CD14-positive monocyte (primary cell): ENCODE results near the gene C8G. TPM values are rescaled to one million over a fixed set of nuclear protein-coding genes. Genes with fewer than 3 reads are reported as not detected.
A peak's percentile ranks its signal among the peaks of the same experiment; 100 is the strongest.

Experiments used
- DNase-seq, 3 donors: peaks; one replicate each; pipeline ENCODE4 v3.0.0-alpha.2; 2011 to 2022
- H2AFZ ChIP-seq: 2 replicates; pipeline ENCODE4 v1.6.0; 2012; ENCODE audit warnings: mild to moderate bottlenecking, low read depth, low read length, inconsistent platforms; ENCODE audit not compliant: insufficient read depth, poor library complexity, severe bottlenecking
- H3K27ac ChIP-seq, 2 donors: 1 replicate in 1 of 2; 2 replicates in 1 of 2; pipeline ENCODE4 v1.5.1; 2012 to 2013; ENCODE audit warnings: low read length in 2 of 2, control low read depth in 1 of 2, inconsistent platforms in 1 of 2, low read depth in 1 of 2, mild to moderate bottlenecking in 1 of 2
- H3K27me3 ChIP-seq, 2 donors: one replicate each; pipeline versions ENCODE4 v1.6.0 to v1.6.1; 2011 to 2013; ENCODE audit warnings: low read length in 2 of 2; ENCODE audit not compliant: control insufficient read depth in 2 of 2, insufficient read depth in 2 of 2
- H3K36me3 ChIP-seq, 2 donors: replicated peaks in 1 of 2; 1 replicate in 1 of 2; 2 replicates in 1 of 2; pipeline versions ENCODE4 v1.5.1 to v1.6.1; 2012 to 2013; ENCODE audit warnings: low read length in 2 of 2, control low read depth in 1 of 2, inconsistent platforms in 1 of 2, mild to moderate bottlenecking in 1 of 2; ENCODE audit not compliant: insufficient read depth in 2 of 2, control insufficient read depth in 1 of 2
- H3K4me1 ChIP-seq, 2 donors: 1 replicate in 1 of 2; 2 replicates in 1 of 2; pipeline versions ENCODE4 v1.5.1 to v1.6.1; 2012 to 2013; ENCODE audit warnings: low read length in 2 of 2, control low read depth in 1 of 2, inconsistent platforms in 1 of 2, mild to moderate bottlenecking in 1 of 2, moderate library complexity in 1 of 2; ENCODE audit not compliant: insufficient read depth in 2 of 2, control insufficient read depth in 1 of 2
- H3K4me2 ChIP-seq: replicated peaks from 2 replicates; pipeline ENCODE3; 2012; ENCODE audit warnings: low read length, moderate library complexity, mild to moderate bottlenecking; ENCODE audit not compliant: poor library complexity, severe bottlenecking; ENCODE audit errors: extremely low read depth
- H3K4me3 ChIP-seq, 3 experiments: fragments of 200-600 bp in 1 of 3; sonication (generic) in 1 of 3; replicated peaks in 1 of 3; 1 replicate in 2 of 3; 2 replicates in 1 of 3; pipeline ENCODE4 v1.5.1; 2011 to 2013; ENCODE audit warnings: low read length in 3 of 3, mild to moderate bottlenecking in 3 of 3, control low read depth in 2 of 3, low read depth in 2 of 3, inconsistent platforms in 1 of 3, moderate library complexity in 1 of 3
- H3K79me2 ChIP-seq: 2 replicates; pipeline ENCODE4 v1.6.0; 2012; ENCODE audit warnings: mild to moderate bottlenecking, control low read depth, inconsistent platforms, low read length, moderate library complexity; ENCODE audit not compliant: insufficient read depth
- H3K9ac ChIP-seq: 2 replicates; pipeline ENCODE4 v1.6.0; 2017; ENCODE audit warnings: low read length, mild to moderate bottlenecking; ENCODE audit not compliant: insufficient read depth, poor library complexity, severe bottlenecking
- H3K9me3 ChIP-seq, 2 donors: replicated peaks in 1 of 2; 1 replicate in 1 of 2; 2 replicates in 1 of 2; pipeline versions ENCODE4 v1.5.1 to v1.6.1; 2012 to 2013; ENCODE audit warnings: low read length in 2 of 2, control low read depth in 1 of 2; ENCODE audit not compliant: control insufficient read depth in 1 of 2, insufficient read depth in 1 of 2
- H4K20me1 ChIP-seq: 2 replicates; pipeline ENCODE4 v1.6.0; 2012; ENCODE audit warnings: mild to moderate bottlenecking, low read length, control low read depth, moderate library complexity; ENCODE audit not compliant: insufficient read depth
- H3K27ac Mint-ChIP-seq, 7 donors: one replicate each; pipeline ENCODE4 v1.8.0; 2020; ENCODE audit warnings: mild to moderate bottlenecking in 7 of 7, mixed read lengths in 7 of 7, moderate library complexity in 6 of 7, inconsistent platforms in 2 of 7
- H3K27me3 Mint-ChIP-seq, 3 donors: one replicate each; pipeline ENCODE4 v1.8.0; 2021 to 2022; ENCODE audit warnings: low read depth in 3 of 3, mild to moderate bottlenecking in 3 of 3, mixed read lengths in 3 of 3, moderate library complexity in 3 of 3, inconsistent platforms in 1 of 3
- H3K36me3 Mint-ChIP-seq, 2 donors: one replicate each; pipeline ENCODE4 v1.8.0; 2020; ENCODE audit warnings: mixed read lengths in 2 of 2, inconsistent platforms in 1 of 2, mild to moderate bottlenecking in 1 of 2
- H3K4me1 Mint-ChIP-seq: one replicate; pipeline ENCODE4 v1.8.0; 2020; ENCODE audit warnings: mild to moderate bottlenecking, mixed read lengths
- H3K4me3 Mint-ChIP-seq, 2 donors: one replicate each; pipeline ENCODE4 v1.8.0; 2020; ENCODE audit warnings: mild to moderate bottlenecking in 2 of 2, mixed read lengths in 2 of 2, moderate library complexity in 1 of 2
- H3K9me3 Mint-ChIP-seq, 7 donors: one replicate each; pipeline ENCODE4 v1.8.0; 2020 to 2022; ENCODE audit warnings: mixed read lengths in 7 of 7, mild to moderate bottlenecking in 6 of 7, moderate library complexity in 6 of 7, inconsistent platforms in 2 of 7
- CTCF ChIP-seq: fragments of 200-600 bp; IDR thresholded peaks from one replicate; pipeline ENCODE4 v1.8.0; 2022; ENCODE audit warnings: antibody characterized with exemption, mild to moderate bottlenecking
- WGBS: methylation state at CpG from one replicate; pipeline ENCODE4 v1.1.5; 2013; ENCODE audit warnings: missing lambda C conversion rate; ENCODE audit not compliant: insufficient coverage; 5-methylcytosine and 5-hydroxymethylcytosine counted together
- intact Hi-C, 2 donors: fragments of 100-400 bp; cut with micrococcal nuclease; formaldehyde crosslinking; loops; one replicate each; pipeline versions ENCODE4 v1.15.0 to v1.15.1; 2023
- polyA plus RNA-seq, 3 donors: library from polyadenylated mRNA; depleted of rRNA in 1 of 3; unstranded in 2 of 3; stranded (reverse) in 1 of 3; fragments of 300-500 nt in 2 of 3; fragments of >200 nt in 1 of 3; fragmentation: Illumina TruSeq in 2 of 3; gene quantifications; 1 replicate in 2 of 3; 2 replicates in 1 of 3; pipeline ENCODE4 v1.2.3, GENCODE V29; 2012 to 2021

The C8G gene
- polyA plus RNA-seq, 3 donors: 0.55 to 0.72 TPM; not detected in 1

DNA sequence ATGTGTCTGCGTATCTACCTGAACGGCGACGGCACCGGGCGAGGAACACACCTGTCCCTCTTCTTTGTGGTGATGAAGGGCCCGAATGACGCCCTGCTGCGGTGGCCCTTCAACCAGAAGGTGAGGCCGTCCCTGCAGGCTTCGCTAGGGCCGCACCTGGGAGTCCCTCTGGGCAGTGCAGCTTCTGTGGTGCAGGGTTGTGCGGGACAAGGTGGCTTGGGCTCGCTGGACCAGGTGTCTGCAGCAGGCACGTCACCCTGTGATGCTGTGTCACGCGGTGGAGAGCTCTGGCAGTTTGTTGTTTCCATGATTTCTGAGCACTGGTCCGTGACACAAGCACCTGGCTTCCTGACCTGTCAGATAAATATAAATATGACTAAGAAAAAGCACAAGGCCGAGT, 21.2 kb upstream of the C8G start:
- TF ChIP-seq CTCF: no peak
- intact Hi-C loops: no loop called here
- H3K36me3 ChIP-seq: peaks cover 38 to 81% of the 10 kb centered on the region in 2 donors

DNA sequence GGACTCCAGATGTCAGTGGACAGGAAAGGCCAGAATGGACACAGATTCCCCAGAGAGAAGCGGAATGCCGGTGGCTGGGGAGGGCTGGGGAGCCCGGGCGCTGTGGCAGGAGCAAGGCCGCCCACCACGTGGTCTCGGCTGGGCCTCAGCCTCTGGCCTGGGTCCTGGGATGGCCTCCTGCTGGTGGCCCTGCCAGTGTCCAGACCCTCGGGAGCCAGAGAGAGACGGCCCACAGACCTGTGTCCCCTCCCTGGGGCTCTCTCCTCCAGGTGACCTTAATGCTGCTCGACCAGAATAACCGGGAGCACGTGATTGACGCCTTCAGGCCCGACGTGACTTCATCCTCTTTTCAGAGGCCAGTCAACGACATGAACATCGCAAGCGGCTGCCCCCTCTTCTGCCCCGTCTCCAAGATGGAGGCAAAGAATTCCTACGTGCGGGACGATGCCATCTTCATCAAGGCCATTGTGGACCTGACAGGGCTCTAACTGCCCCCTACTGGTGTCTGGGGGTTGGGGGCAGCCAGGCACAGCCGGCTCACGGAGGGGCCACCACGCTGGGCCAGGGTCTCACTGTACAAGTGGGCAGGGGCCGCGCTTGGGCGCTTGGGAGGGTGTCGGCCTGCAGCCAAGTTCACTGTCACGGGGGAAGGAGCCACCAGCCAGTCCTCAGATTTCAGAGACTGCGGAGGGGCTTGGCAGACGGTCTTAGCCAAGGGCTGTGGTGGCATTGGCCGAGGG, 19.5 kb upstream of the C8G start:
- intact Hi-C loops: no loop called here

More for the DNA sequence above, 21.2 kb upstream of the C8G start:
- H3K9me3 ChIP-seq: no peaks in the 10 kb centered on the region
- peaks cover 43 to 76% of the 10 kb centered on the region in 2 donors for H3K36me3 Mint-ChIP-seq
- no peaks in the 10 kb centered on the region for H3K27me3 ChIP-seq
- H3K4me3 Mint-ChIP-seq: no peak overlapping the region
- no peak overlapping the region for H3K27ac ChIP-seq
- no peak overlapping the region for H3K4me3 ChIP-seq
- no peaks in the 10 kb centered on the region for H4K20me1 ChIP-seq
- H3K4me1 Mint-ChIP-seq: peaks cover 8% of the 10 kb centered on the region
- no peak overlapping the region for H3K4me2 ChIP-seq
- 98% methylated on average over 15 of the region's 19 CpGs for WGBS
- no peak for DNase-seq
- no peak overlapping the region for H2AFZ ChIP-seq
- H3K27me3 Mint-ChIP-seq: no peaks in the 10 kb centered on the region
- H3K27ac Mint-ChIP-seq: no peak overlapping the region
- peaks cover 0 to 2% (median 0%) of the 10 kb centered on the region in 7 donors for H3K9me3 Mint-ChIP-seq
- H3K9ac ChIP-seq: no peak overlapping the region
- no peaks in the 10 kb centered on the region for H3K79me2 ChIP-seq
- peaks cover 0 to 5% of the 10 kb centered on the region in 2 donors for H3K4me1 ChIP-seq

More for the DNA sequence above, 19.5 kb upstream of the C8G start:
- H3K9ac ChIP-seq: no peak overlapping the region
- WGBS: 94% methylated on average over 33 of the region's 33 CpGs
- H3K27ac Mint-ChIP-seq: peak overlapping the region in 1 of 7 donors; percentile 27
- H3K36me3 ChIP-seq: peaks cover 27 to 67% of the 10 kb centered on the region in 2 donors
- no peak for TF ChIP-seq CTCF
- peaks cover 31 to 66% of the 10 kb centered on the region in 2 donors for H3K36me3 Mint-ChIP-seq
- peaks cover 0 to 2% (median 0%) of the 10 kb centered on the region in 7 donors for H3K9me3 Mint-ChIP-seq
- H4K20me1 ChIP-seq: no peaks in the 10 kb centered on the region
- H3K9me3 ChIP-seq: no peaks in the 10 kb centered on the region
- no peak for DNase-seq
- no peak overlapping the region for H3K27ac ChIP-seq
- peaks cover 9% of the 10 kb centered on the region for H3K4me1 Mint-ChIP-seq
- no peak overlapping the region for H3K4me3 Mint-ChIP-seq
- H2AFZ ChIP-seq: no peak overlapping the region
- peaks cover 0 to 5% of the 10 kb centered on the region in 2 donors for H3K4me1 ChIP-seq
- no peaks in the 10 kb centered on the region for H3K27me3 Mint-ChIP-seq
- H3K4me3 ChIP-seq: no peak overlapping the region
- H3K27me3 ChIP-seq: no peaks in the 10 kb centered on the region
- H3K4me2 ChIP-seq: no peak overlapping the region
- H3K79me2 ChIP-seq: no peaks in the 10 kb centered on the region
